PFSK-1 (cell line): Measurements from ENCODE around the gene RBPJL.

ENCODE experiments used
- FOXP2 ChIP-seq: optimal IDR thresholded peaks from 2 replicates; pipeline ENCODE3; 2011; ENCODE audit warnings: borderline replicate concordance, control low read depth, inconsistent platforms; ENCODE audit not compliant: insufficient read depth; ENCODE audit errors: extremely low read length, extremely low read depth
- POLR2AphosphoS5 ChIP-seq: IDR thresholded peaks from 2 replicates; pipeline ENCODE4 v1.6.1; 2012; ENCODE audit warnings: low read depth, mild to moderate bottlenecking, control low read depth, low read length, moderate library complexity
- REST ChIP-seq, 2 experiments: IDR thresholded peaks; 2 replicates each; pipeline versions ENCODE4 v1.6.1 to v1.8.0; 2011 to 2012; ENCODE audit warnings: low read depth in 2 of 2, low read length in 2 of 2, control low read depth in 1 of 2, inconsistent platforms in 1 of 2, mild to moderate bottlenecking in 1 of 2, moderate library complexity in 1 of 2; ENCODE audit not compliant: insufficient read depth in 1 of 2
- SIN3A ChIP-seq: IDR thresholded peaks from 2 replicates; pipeline ENCODE4 v1.6.1; 2012; ENCODE audit warnings: mild to moderate bottlenecking, low read length, moderate library complexity, borderline replicate concordance; ENCODE audit not compliant: insufficient read depth
- TAF1 ChIP-seq: IDR thresholded peaks from 2 replicates; pipeline ENCODE4 v1.6.1; 2012; ENCODE audit warnings: low read length, control low read depth, borderline replicate concordance; ENCODE audit not compliant: insufficient read depth

RBPJL gene

GRCh38 chr20:45322952-45323383 is 16.3 kb downstream of the RBPJL start:
- TF ChIP-seq REST (IDR thresholded peaks at IDR 0.05; ENCODE audit: insufficient read depth in 1 of 2, low read depth in 2 of 2, low read length in 2 of 2), result no peak
- no peak for TF ChIP-seq POLR2AphosphoS5
- no peak for TF ChIP-seq SIN3A
- TF ChIP-seq TAF1, result no peak
- no peak for TF ChIP-seq FOXP2

- no peak for TF ChIP-seq FOXP2
- no peak for TF ChIP-seq REST (IDR thresholded peaks at IDR 0.05; ENCODE audit: insufficient read depth in 1 of 2, low read depth in 2 of 2, low read length in 2 of 2)
- TF ChIP-seq TAF1, result no peak
Measured at GRCh38 chr20:45323731-45324130, 17.1 kb downstream of the RBPJL start.

GRCh38 chr20:45325371-45325770 is 18.7 kb downstream of the RBPJL start:
- TF ChIP-seq POLR2AphosphoS5, result no peak
- no peak for TF ChIP-seq FOXP2
- TF ChIP-seq REST (IDR thresholded peaks at IDR 0.05; ENCODE audit: insufficient read depth in 1 of 2, low read depth in 2 of 2, low read length in 2 of 2), result no peak
- no peak for TF ChIP-seq TAF1
- TF ChIP-seq SIN3A, result no peak

GRCh38 chr20:45328451-45328850 is 21.8 kb downstream of the RBPJL start:
- TF ChIP-seq SIN3A (no peak), POLR2AphosphoS5 (no peak), TAF1 (no peak), REST (IDR thresholded peaks at IDR 0.05; ENCODE audit: insufficient read depth in 1 of 2, low read depth in 2 of 2, low read length in 2 of 2) (no peak), FOXP2 (no peak)
